SK-N-MC (cell line): ENCODE data around the gene ADD3.
"Not testable (repeated sequence)": the region's sequence is repeated elsewhere in the genome, so short reads cannot be mapped to it uniquely, and the experiment has no call there.

Experiments
- DNase-seq: peaks from one replicate; pipeline ENCODE4 v3.0.0-alpha.2; 2011; ENCODE audit warnings: low read depth, low spot score
- H3K27ac ChIP-seq: fragments of 200-600 bp; sonication (generic); 2 replicates; pipeline ENCODE4 v1.5.1; 2016; ENCODE audit warnings: mixed run types
- H3K36me3 ChIP-seq: fragments of 200-600 bp; sonication (generic); 2 replicates; pipeline ENCODE4 v1.6.1; 2017; ENCODE audit warnings: antibody characterized with exemption, low read length, mixed read lengths; ENCODE audit not compliant: insufficient read depth
- H3K4me3 ChIP-seq: fragments of 200-600 bp; sonication (generic); 2 replicates; pipeline ENCODE4 v1.5.1; 2016
- H3K9ac ChIP-seq: fragments of 200-600 bp; sonication (generic); 2 replicates; pipeline ENCODE4 v1.8.0; 2017; ENCODE audit warnings: mixed run types, mixed read lengths; ENCODE audit not compliant: insufficient read length
- H3K9me3 ChIP-seq: fragments of 200-600 bp; sonication (generic); 2 replicates; pipeline ENCODE4 v1.6.1; 2017; ENCODE audit warnings: low read depth, mild to moderate bottlenecking, antibody characterized with exemption, low read length, moderate library complexity, mixed read lengths
- EZH2 ChIP-seq: fragments of 200-600 bp; sonication (generic); IDR thresholded peaks from one replicate; pipeline ENCODE4 v1.6.1; 2017; ENCODE audit warnings: antibody characterized with exemption
- FOXP2 ChIP-seq: optimal IDR thresholded peaks from 2 replicates; pipeline ENCODE3; 2011; ENCODE audit warnings: mild to moderate bottlenecking, moderate library complexity; ENCODE audit not compliant: insufficient read depth; ENCODE audit errors: extremely low read length, control extremely low read depth
- POLR2AphosphoS5 ChIP-seq: IDR thresholded peaks from 2 replicates; pipeline ENCODE4 v1.6.1; 2012; ENCODE audit warnings: mild to moderate bottlenecking, low read depth, low read length, borderline replicate concordance

ADD3 gene

DNA sequence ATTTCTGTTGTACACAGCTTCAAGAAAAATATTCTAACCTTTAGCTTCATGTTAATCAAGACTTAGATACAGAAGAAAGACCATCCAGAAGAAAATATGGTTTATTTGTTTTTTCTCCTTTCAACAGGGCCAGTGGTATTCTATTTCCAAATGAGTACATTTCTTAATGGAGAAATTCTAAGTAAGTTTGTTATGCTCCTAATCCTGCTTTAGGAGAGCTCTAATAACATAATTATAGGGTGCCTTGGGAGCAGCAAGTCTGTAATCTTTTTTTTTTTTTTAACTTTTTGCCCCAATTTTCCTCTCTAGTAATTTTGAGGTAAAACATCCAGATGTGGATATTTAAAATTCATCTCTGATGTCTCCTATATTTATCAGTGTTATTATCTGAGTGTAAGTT, 98.1 kb downstream of the ADD3 start:
- H3K4me3 ChIP-seq: no peak overlapping the region
- DNase-seq: no peak
- no peak overlapping the region for H3K27ac ChIP-seq
- H3K9ac ChIP-seq: no peak overlapping the region
- TF ChIP-seq POLR2AphosphoS5 (no peak), EZH2 (no peak), FOXP2 (no peak)
- no peaks in the 10 kb centered on the region for H3K9me3 ChIP-seq
- H3K36me3 ChIP-seq: no peaks in the 10 kb centered on the region; the same call in 1 of the 2 replicates

DNA sequence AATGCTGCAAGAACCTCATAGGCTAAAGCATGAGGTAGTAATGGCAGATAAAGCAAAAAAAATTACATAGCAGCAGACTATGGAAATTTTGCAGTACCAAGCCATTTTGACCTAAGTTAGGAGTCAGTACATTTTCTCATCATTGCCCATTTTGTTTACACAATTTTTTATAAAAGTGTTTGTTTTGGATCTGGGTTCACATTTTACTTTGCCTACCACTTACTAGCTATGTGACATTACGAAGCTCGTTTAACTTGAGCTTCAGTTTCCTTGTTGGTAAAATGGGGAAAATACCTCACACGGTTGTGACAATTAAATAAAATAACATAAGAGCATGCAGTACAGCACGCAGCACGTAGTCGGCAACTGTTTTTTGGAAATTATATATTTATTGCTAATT, 99.6 kb downstream of the ADD3 start:
- no peak overlapping the region for H3K4me3 ChIP-seq
- H3K9me3 ChIP-seq: no peaks in the 10 kb centered on the region
- no peaks in the 10 kb centered on the region; the same call in 1 of the 2 replicates for H3K36me3 ChIP-seq
- H3K27ac ChIP-seq: no peak overlapping the region
- no peak overlapping the region for H3K9ac ChIP-seq
- TF ChIP-seq POLR2AphosphoS5: no peak
- TF ChIP-seq EZH2: no peak
- no peak for TF ChIP-seq FOXP2
- no peak for DNase-seq

DNA sequence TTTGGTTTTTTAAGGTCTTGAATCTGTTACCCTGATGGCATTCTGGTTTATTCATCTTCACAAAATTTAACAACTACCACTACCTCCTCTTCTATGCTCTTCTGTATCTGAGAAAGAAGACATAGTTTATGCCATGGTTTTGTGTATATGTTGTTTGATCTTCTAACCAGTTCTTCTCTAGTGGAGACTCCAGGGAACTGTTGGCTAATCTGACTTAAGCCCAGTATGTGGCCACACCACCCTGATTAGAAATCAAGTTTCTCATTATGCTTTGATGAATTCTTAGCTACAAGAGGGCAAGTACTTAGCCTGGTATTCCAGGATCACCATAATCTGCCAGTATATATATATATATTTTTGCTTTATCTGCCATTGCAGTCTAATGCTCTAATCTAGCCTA, 100.1 kb downstream of the ADD3 start:
- no peak for TF ChIP-seq FOXP2
- Histone ChIP-seq H3K9ac (no peak overlapping the region), H3K9me3 (no peaks in the 10 kb centered on the region), H3K36me3 (no peaks in the 10 kb centered on the region; the same call in 1 of the 2 replicates), H3K4me3 (no peak overlapping the region), H3K27ac (no peak overlapping the region)
- DNase-seq: no peak

DNA sequence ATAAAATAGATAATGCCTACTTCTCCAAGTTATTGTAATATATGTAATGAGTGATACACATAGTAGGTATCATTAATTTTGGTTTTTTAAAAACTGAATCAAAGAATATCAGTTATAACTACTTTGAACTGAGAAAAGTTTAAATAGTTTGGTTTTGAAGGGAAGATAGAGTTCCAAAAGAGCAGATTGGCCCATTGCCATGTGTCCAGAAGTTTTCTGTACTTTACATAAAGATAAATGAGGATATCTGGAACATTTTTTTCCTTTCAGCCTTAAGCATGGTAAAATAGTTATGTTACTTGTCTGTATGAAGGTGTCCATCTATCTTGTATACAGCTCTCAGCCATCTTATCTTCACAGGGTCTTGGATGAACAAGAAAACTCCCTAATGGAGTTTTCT, 101.7 kb downstream of the ADD3 start:
- H3K4me3 ChIP-seq: no peak overlapping the region
- H3K9me3 ChIP-seq: no peaks in the 10 kb centered on the region
- no peak overlapping the region for H3K9ac ChIP-seq
- TF ChIP-seq EZH2 (no peak), POLR2AphosphoS5 (no peak), FOXP2 (no peak)
- no peak for DNase-seq
- H3K27ac ChIP-seq: no peak overlapping the region
- no peaks in the 10 kb centered on the region; the same call in 1 of the 2 replicates for H3K36me3 ChIP-seq

DNA sequence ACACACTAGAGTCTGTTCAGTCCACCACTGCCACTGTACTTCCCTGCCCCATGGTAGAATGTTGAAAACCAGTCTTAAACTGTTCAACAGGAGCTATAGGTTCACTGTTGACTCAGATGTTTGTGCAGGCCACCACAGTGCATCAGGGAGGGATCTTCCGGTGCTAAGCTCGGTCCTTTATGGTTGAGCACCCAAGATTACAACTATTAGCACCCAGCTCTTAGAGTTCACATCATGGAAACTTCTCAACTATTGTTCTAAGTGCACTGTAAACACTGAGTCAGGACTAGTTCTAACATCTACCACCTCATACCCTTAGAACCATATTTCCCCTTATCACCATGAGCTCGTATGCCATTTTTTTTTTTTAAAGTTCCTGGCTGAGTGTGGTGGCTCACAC, 102.6 kb downstream of the ADD3 start:
- Histone ChIP-seq H3K4me3 (no peak overlapping the region), H3K36me3 (no peaks in the 10 kb centered on the region; the same call in 1 of the 2 replicates), H3K9ac (no peak overlapping the region), H3K9me3 (no peaks in the 10 kb centered on the region), H3K27ac (no peak overlapping the region)
- no peak for DNase-seq
- TF ChIP-seq POLR2AphosphoS5: no peak
- TF ChIP-seq EZH2: no peak
- no peak for TF ChIP-seq FOXP2

DNA sequence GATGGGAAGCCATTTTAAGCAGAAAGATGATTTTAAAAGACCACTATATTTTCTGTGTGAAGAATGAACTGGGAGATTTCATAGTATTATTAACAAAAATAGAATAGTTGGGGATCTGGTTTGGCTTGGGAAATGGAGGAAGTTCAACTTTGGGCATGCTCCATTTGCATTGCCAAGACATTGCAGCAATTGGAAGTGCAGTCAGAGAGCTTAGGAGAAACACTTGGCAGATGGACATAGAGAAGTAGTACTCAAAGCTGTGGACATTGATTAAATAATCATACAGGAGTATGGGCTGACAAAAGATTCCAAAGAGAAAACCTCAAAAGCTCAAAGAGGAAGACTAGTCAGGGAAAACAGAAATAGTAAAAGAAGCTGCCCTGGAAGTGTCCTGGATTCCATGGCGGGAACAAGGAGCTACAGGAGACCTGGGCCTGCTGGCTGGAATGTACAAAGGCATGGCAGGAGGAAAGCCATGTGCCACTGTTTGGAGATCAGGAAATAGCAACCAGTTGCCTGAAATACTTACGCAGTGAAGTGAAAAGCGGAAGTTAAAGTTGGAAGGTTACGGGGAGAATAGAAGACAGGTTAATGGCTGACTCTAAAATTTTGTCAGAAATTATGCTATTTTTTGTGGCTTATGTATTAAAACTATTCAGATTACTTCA, 106.0 kb downstream of the ADD3 start:
- Histone ChIP-seq H3K4me3 (no peak overlapping the region), H3K9me3 (no peaks in the 10 kb centered on the region), H3K9ac (no peak overlapping the region), H3K27ac (no peak overlapping the region), H3K36me3 (peaks cover 6% of the 10 kb centered on the region; the same call in 1 of the 2 replicates)
- DNase-seq: no peak
- TF ChIP-seq EZH2 (no peak), FOXP2 (no peak), POLR2AphosphoS5 (no peak)

DNA sequence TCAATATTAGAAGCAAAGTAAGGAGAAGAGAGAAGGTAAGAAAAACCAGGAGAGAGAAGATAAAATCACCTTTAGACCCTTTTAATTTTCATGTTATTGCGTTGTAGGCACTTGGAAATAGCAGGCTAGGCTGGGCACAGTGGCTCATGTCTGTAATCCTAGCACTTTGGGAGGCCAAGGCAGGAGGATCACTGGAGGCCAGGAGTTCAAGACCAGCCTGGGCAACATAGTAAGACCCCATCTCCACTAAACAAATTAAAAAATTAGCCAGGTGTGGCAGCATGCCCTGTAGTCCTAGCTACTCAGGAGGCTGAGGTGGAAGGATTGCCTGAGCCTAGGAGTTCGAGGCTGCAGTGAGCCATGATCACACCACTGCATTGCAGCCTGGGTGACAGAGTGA, 106.9 kb downstream of the ADD3 start:
- not testable (repeated sequence) for H3K27ac ChIP-seq, H3K9ac ChIP-seq, H3K9me3 ChIP-seq, H3K4me3 ChIP-seq, DNase-seq
- peaks cover 15% of the 10 kb centered on the region; the same call in 1 of the 2 replicates for H3K36me3 ChIP-seq

DNA sequence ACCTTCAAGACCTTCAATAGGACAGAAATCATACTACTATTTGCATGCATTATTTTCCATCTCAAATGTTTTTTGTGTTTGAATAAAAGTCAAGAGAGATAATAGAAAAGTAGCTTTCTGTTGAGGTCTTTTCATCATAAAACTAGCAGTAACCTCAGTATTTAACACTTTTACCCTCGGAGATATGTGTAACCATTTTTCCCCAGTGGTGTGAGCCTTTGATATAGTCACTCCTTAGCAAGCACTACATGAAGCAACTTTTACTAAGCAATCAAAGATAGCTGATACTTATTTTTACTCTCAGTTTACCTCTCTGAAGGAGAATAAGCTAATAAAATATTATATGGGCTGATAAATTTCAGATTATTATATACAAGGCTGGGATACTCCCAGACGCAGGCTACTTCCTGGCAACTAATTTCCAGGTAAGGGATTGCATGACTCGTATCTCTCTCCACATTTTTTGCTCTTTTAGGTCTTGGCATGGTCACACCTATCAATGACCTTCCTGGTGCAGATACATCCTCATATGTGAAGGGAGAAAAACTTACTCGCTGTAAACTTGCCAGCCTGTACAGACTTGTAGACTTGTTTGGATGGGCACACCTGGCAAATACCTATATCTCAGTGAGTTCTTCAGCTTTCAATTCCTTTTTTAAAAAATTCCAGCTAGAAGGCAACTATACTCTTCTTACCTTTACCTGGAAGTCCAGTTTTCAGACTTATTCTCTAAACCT, 108.2 kb downstream of the ADD3 start:
- Histone ChIP-seq H3K9ac (no peak overlapping the region), H3K27ac (no peak overlapping the region), H3K9me3 (no peaks in the 10 kb centered on the region), H3K36me3 (peaks cover 15% of the 10 kb centered on the region; the same call in 1 of the 2 replicates), H3K4me3 (no peak overlapping the region)
- no peak for DNase-seq
- TF ChIP-seq EZH2: no peak
- TF ChIP-seq FOXP2: no peak
- no peak for TF ChIP-seq POLR2AphosphoS5
